AG09309 (cell line): ENCODE measurements around the gene MTNR1A.

Experiments
- DNase-seq: peaks from one replicate; pipeline ENCODE4 v3.0.0-alpha.2; 2010; ENCODE audit warnings: low read depth
- H3K4me3 ChIP-seq: 2 replicates; pipeline ENCODE4 v1.5.1; 2011; ENCODE audit warnings: mild to moderate bottlenecking, low read depth, low read length, moderate library complexity; ENCODE audit not compliant: control insufficient read depth
- CTCF ChIP-seq: IDR thresholded peaks from 2 replicates; pipeline ENCODE4 v1.5.1; 2011; ENCODE audit warnings: mild to moderate bottlenecking, low read depth, low read length, inconsistent platforms; ENCODE audit not compliant: insufficient read depth, control insufficient read depth; ENCODE audit errors: missing control alignments

MTNR1A gene

GRCh38 chr4:186497043-186497442 is 58.3 kb downstream of the MTNR1A start:
- DNase-seq, result no peak
- no peak for TF ChIP-seq CTCF
- H3K4me3 ChIP-seq, result no peak overlapping the region

GRCh38 chr4:186494496-186494895 is 60.9 kb downstream of the MTNR1A start:
- no peak for TF ChIP-seq CTCF
- H3K4me3 ChIP-seq, result no peak overlapping the region
- DNase-seq, result no peak

- TF ChIP-seq CTCF, result no peak
- no peak for DNase-seq
- H3K4me3 ChIP-seq, result no peak overlapping the region
Measured at GRCh38 chr4:186487726-186488125, 67.6 kb downstream of the MTNR1A start.

- no peak for TF ChIP-seq CTCF
- H3K4me3 ChIP-seq, result no peak overlapping the region
- DNase-seq, result no peak
Measured at GRCh38 chr4:186486172-186486571, 69.2 kb downstream of the MTNR1A start.

GRCh38 chr4:186485561-186486062 is 69.8 kb downstream of the MTNR1A start:
- H3K4me3 ChIP-seq, result peak overlapping the region; percentile 35
- no peak for DNase-seq
- no peak for TF ChIP-seq CTCF

- H3K4me3 ChIP-seq, result peak overlapping the region; percentile 35
- no peak for DNase-seq
- TF ChIP-seq CTCF, result no peak
Measured at GRCh38 chr4:186485150-186485549, 70.2 kb downstream of the MTNR1A start.

GRCh38 chr4:186483656-186484055 is 71.7 kb downstream of the MTNR1A start:
- H3K4me3 ChIP-seq, result no peak overlapping the region
- no peak for TF ChIP-seq CTCF
- no peak for DNase-seq
